Measurements from ENCODE around the gene ZKSCAN4. TPM values are rescaled to one million over a fixed set of nuclear protein-coding genes. Genes with fewer than 3 reads are reported as not detected.

ZKSCAN4 gene
- total and polyA plus RNA-seq, 2 donors (not counting 1 experiment from before 2014, with no cell fraction given), result 3.0 to 12.1 TPM

DNA sequence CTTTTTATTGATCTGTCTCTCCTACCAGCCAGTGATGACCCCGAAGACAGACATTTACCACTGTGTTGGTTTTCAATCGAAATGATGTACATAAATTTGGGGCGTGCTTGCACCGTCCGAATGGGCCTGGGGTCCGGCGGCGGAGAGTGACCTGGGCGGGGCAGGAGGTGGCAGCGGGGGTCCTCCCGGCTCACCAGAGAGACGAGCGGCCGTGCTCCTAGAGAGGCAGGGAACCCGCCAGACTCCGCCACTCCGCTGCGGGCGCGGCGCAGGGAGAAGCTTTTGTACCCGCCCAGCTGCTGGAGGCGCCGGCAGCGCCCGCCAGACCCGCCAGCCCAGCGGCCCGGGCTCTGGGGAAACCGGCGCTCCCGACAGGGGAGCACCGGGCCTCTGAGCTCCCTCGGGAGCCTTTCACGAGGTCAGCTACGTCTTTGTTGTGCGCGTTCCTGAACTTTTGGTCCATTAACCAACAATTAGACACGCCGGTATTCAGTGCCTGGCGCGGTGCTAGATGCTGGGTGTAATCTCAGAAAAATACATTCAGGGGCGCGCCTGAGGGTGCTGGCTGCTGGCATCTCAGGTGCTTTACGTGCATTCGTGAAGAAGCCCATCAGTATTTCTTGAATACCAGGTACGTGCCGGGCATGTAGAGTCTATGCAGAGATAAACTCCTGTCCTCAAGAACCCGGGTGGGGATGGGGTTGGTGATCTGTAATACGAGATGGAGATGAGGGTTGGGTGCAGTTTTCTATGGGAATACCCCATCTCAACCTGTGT lies 29.4 kb upstream of the ZKSCAN4 start, which contains the start of gene PGBD1:
Gene PGBD1 (plus strand): TSS at position 285 of the 777 bp plus-strand sequence. CDS start 2,242 bp downstream, outside the sequence.
- peaks cover 6 to 10% of the 10 kb centered on the region in 2 experiments for H3K36me3 ChIP-seq (replicated peaks in 1 of 2; ENCODE audit: control extremely low read depth in 1 of 2, control insufficient read depth in 1 of 2, extremely low read depth in 1 of 2, insufficient read depth in 2 of 2, low read length in 1 of 2)
- H3K9ac ChIP-seq (ENCODE audit: low read length), result peak within 1 kb of the TSS; percentile 61
- peak within 1 kb of the TSS; percentile 76 for H2AFZ ChIP-seq (ENCODE audit: insufficient read depth, low read depth, low read length, poor library complexity, severe bottlenecking)
- H3K27me3 Mint-ChIP-seq, result peaks cover 19% of the 10 kb centered on the region
- H3K4me2 ChIP-seq (replicated peaks; ENCODE audit: low read depth, low read length, poor library complexity, severe bottlenecking), result peak within 1 kb of the TSS; percentile 83
- H3K27me3 ChIP-seq (replicated peaks in 1 of 4; ENCODE audit: control extremely low read depth in 1 of 4, control insufficient read depth in 3 of 4, insufficient read depth in 4 of 4, low read length in 3 of 4), result peaks cover 0 to 16% (median 11%) of the 10 kb centered on the region in 4 experiments
- H3K79me2 ChIP-seq (ENCODE audit: control insufficient read depth, insufficient read depth, low read length), result no peaks in the 10 kb centered on the region
- WGBS (ENCODE audit: insufficient coverage), result under 1% methylated on average over 47 of the region's 50 CpGs
- TF ChIP-seq, protein P1, sequence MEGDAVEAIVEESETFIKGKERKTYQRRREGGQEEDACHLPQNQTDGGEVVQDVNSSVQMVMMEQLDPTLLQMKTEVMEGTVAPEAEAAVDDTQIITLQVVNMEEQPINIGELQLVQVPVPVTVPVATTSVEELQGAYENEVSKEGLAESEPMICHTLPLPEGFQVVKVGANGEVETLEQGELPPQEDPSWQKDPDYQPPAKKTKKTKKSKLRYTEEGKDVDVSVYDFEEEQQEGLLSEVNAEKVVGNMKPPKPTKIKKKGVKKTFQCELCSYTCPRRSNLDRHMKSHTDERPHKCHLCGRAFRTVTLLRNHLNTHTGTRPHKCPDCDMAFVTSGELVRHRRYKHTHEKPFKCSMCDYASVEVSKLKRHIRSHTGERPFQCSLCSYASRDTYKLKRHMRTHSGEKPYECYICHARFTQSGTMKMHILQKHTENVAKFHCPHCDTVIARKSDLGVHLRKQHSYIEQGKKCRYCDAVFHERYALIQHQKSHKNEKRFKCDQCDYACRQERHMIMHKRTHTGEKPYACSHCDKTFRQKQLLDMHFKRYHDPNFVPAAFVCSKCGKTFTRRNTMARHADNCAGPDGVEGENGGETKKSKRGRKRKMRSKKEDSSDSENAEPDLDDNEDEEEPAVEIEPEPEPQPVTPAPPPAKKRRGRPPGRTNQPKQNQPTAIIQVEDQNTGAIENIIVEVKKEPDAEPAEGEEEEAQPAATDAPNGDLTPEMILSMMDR (IDR thresholded peaks at IDR 0.05), result no peak
- no peak for TF ChIP-seq EZH2 (IDR thresholded peaks at IDR 0.05; ENCODE audit: borderline replicate concordance, insufficient read depth, low read depth, low read length, poor library complexity, severe bottlenecking)
- peak within 1 kb of the TSS; percentile 45 to 61 (median 53) for H3K4me3 ChIP-seq (ENCODE audit: control extremely low read depth in 1 of 5, extremely low read depth in 1 of 5, insufficient read depth in 1 of 5, low read depth in 2 of 5, low read length in 4 of 5)
- H3K9me3 Mint-ChIP-seq (ENCODE audit: insufficient read depth), result no peaks in the 10 kb centered on the region
- H3K27ac ChIP-seq (ENCODE audit: low read length in 2 of 2), result no peak within 1 kb of the TSS
- DNase-seq (peak; percentile 63), ATAC-seq (ENCODE audit: low read depth) (peak; percentile 87)
- no peaks in the 10 kb centered on the region for H4K20me1 ChIP-seq (ENCODE audit: control insufficient read depth, insufficient read depth, low read length, poor library complexity, severe bottlenecking)
- intact Hi-C loops (cut with micrococcal nuclease), result loop anchor here (1.0 to 5.0 kb wide), 3 partner anchors 29 to 56 kb away; partner anchors contain the start of genes ZKSCAN4 and ZSCAN31
- ChIA-PET POLR2A (interaction anchor here (0.6 kb wide), 1 partner anchor 117 kb away, joined by 4 read pairs; no protein-coding TSS in a partner anchor), CTCF (interaction anchor here (2.2 to 3.4 kb wide), 2 partner anchors 14 to 74 kb away, joined by 9 to 14 read pairs; partner anchors contain the start of gene ZSCAN26)
- no peaks in the 10 kb centered on the region for H3K9me3 ChIP-seq (ENCODE audit: control extremely low read depth in 1 of 3, control insufficient read depth in 2 of 3, insufficient read depth in 1 of 3, low read length in 2 of 3)
- H3K4me1 ChIP-seq (ENCODE audit: control insufficient read depth in 2 of 2, insufficient read depth in 2 of 2, low read length in 2 of 2), result peaks cover 7 to 9% of the 10 kb centered on the region in 2 donors
- no peak within 1 kb of the TSS for H3K27ac Mint-ChIP-seq
- peak within 1 kb of the TSS; percentile 93 for H3K4me3 Mint-ChIP-seq
- peaks cover 9% of the 10 kb centered on the region for H3K4me1 Mint-ChIP-seq
